ENCODE results near the gene SLC12A7.

The SLC12A7 gene

GRCh38 chr5:1048162-1048721 lies 63.6 kb downstream of the SLC12A7 start:
- DNase-seq: no peak

GRCh38 chr5:1047332-1047965 lies 64.4 kb downstream of the SLC12A7 start:
- DNase-seq: no peak

- no peak for DNase-seq
Observed at GRCh38 chr5:1045960-1046560, 65.8 kb downstream of the SLC12A7 start.

GRCh38 chr5:1044117-1044516 lies 67.7 kb downstream of the SLC12A7 start:
- no peak for DNase-seq

GRCh38 chr5:1043327-1043726 lies 68.5 kb downstream of the SLC12A7 start:
- DNase-seq: no peak

- no peak for DNase-seq
Observed at GRCh38 chr5:1042626-1043025, 69.2 kb downstream of the SLC12A7 start.

- DNase-seq: peak in 1 of 2 donors; percentile 3
Observed at GRCh38 chr5:1041225-1042143, 70.4 kb downstream of the SLC12A7 start.

GRCh38 chr5:1040571-1040970 lies 71.3 kb downstream of the SLC12A7 start:
- no peak for DNase-seq

GRCh38 chr5:1039706-1040260 lies 72.1 kb downstream of the SLC12A7 start:
- no peak for DNase-seq

GRCh38 chr5:1039210-1039548 lies 72.7 kb downstream of the SLC12A7 start:
- DNase-seq: no peak

GRCh38 chr5:1038417-1039209 lies 73.2 kb downstream of the SLC12A7 start:
- DNase-seq: no peak

GRCh38 chr5:1037671-1038416 lies 74.0 kb downstream of the SLC12A7 start:
- no peak for DNase-seq

GRCh38 chr5:1037123-1037670 lies 74.7 kb downstream of the SLC12A7 start:
- no peak for DNase-seq

GRCh38 chr5:1036504-1037122 lies 75.2 kb downstream of the SLC12A7 start:
- DNase-seq: no peak

GRCh38 chr5:1035421-1036405 lies 76.2 kb downstream of the SLC12A7 start:
- DNase-seq: no peak

GRCh38 chr5:1034986-1035385 lies 76.9 kb downstream of the SLC12A7 start:
- no peak for DNase-seq

GRCh38 chr5:1034421-1034905 lies 77.4 kb downstream of the SLC12A7 start:
- no peak for DNase-seq

GRCh38 chr5:1033606-1034420 lies 78.0 kb downstream of the SLC12A7 start:
- no peak for DNase-seq

Measured in hippocampal formation (tissue), 2 donors.